H1 (cell line): Measurements from ENCODE around the gene ZNF581. TPM values are rescaled to one million over a fixed set of nuclear protein-coding genes. Genes with fewer than 3 reads are reported as not detected.

ENCODE experiments used
- CTCF ChIA-PET: fragments of 300-600 bp; sonication (Branson Sonifier 250); formaldehyde crosslinking; loops from one replicate; lab custom pipeline; 2021; ENCODE audit not compliant: partially characterized antibody; lab: Charles Lee
- POLR2A ChIA-PET: fragments of 300-600 bp; sonication (Branson Sonifier 250); formaldehyde crosslinking; loops from one replicate; lab custom pipeline; 2021; ENCODE audit warnings: inconsistent platforms; ENCODE audit not compliant: partially characterized antibody; lab: Charles Lee
- DNase-seq, 2 experiments: peaks; one replicate each; pipeline versions ENCODE4 v3.0.0 to v3.0.0-alpha.2; 2010 to 2022; ENCODE audit warnings: low spot score in 2 of 2, low read depth in 1 of 2, mixed read lengths in 1 of 2
- FAIRE-seq: peaks from 2 replicates; lab custom pipeline; 2011; peaks lifted over from hg19 to GRCh38; lab: Jason Lieb, UNC
- H2AFZ ChIP-seq: 2 replicates; pipeline ENCODE4 v1.8.1; 2012; ENCODE audit warnings: low read length, inconsistent platforms
- H2AK5ac ChIP-seq: 2 replicates; pipeline ENCODE4 v1.6.1; 2013; ENCODE audit warnings: low read depth, low read length
- H2BK120ac ChIP-seq: replicated peaks from 2 replicates; pipeline ENCODE3; 2013; ENCODE audit warnings: low read depth, low read length, inconsistent platforms
- H2BK12ac ChIP-seq: 2 replicates; pipeline ENCODE4 v1.6.1; 2013; ENCODE audit warnings: low read depth, low read length
- H2BK15ac ChIP-seq: 2 replicates; pipeline ENCODE4 v1.6.1; 2013; ENCODE audit warnings: low read length
- H2BK20ac ChIP-seq: 2 replicates; pipeline ENCODE4 v1.6.1; 2013; ENCODE audit warnings: low read length
- H2BK5ac ChIP-seq: 2 replicates; pipeline ENCODE4 v1.6.1; 2013; ENCODE audit warnings: low read depth, low read length
- H3K14ac ChIP-seq: 2 replicates; pipeline ENCODE4 v1.6.1; 2013; ENCODE audit warnings: inconsistent platforms; ENCODE audit not compliant: insufficient read length
- H3K18ac ChIP-seq: 2 replicates; pipeline ENCODE4 v1.6.1; 2013; ENCODE audit warnings: low read length; ENCODE audit errors: extremely low read depth
- H3K23ac ChIP-seq: 2 replicates; pipeline ENCODE4 v1.6.1; 2013; ENCODE audit warnings: inconsistent platforms; ENCODE audit not compliant: insufficient read length
- H3K23me2 ChIP-seq: 2 replicates; pipeline ENCODE4 v1.6.1; 2013; ENCODE audit warnings: low read depth, low read length
- H3K27ac ChIP-seq: 2 replicates; pipeline ENCODE4 v1.6.1; 2011; ENCODE audit warnings: low read depth, low read length, inconsistent platforms
- H3K27me3 ChIP-seq, 4 experiments: replicated peaks in 1 of 4; 1 replicate in 1 of 4; 2 replicates in 3 of 4; pipeline versions ENCODE4 v1.6.1 to v1.8.1; 2011 to 2013; ENCODE audit warnings: low read length in 3 of 4, mild to moderate bottlenecking in 3 of 4, inconsistent platforms in 2 of 4, mixed read lengths in 2 of 4, moderate library complexity in 1 of 4; ENCODE audit not compliant: control insufficient read depth in 3 of 4, insufficient read depth in 3 of 4; ENCODE audit errors: extremely low read depth in 1 of 4
- H3K36me3 ChIP-seq, 4 experiments: 2 replicates each; pipeline versions ENCODE4 v1.6.1 to v1.8.1; 2011 to 2013; ENCODE audit warnings: mild to moderate bottlenecking in 4 of 4, low read length in 3 of 4, moderate library complexity in 2 of 4, control low read depth in 1 of 4, inconsistent platforms in 1 of 4; ENCODE audit not compliant: insufficient read depth in 4 of 4, control insufficient read depth in 2 of 4
- H3K4ac ChIP-seq: replicated peaks from 2 replicates; pipeline ENCODE3; 2013; ENCODE audit warnings: low read length, low read depth, mixed read lengths, inconsistent platforms; ENCODE audit not compliant: insufficient read length
- H3K4me1 ChIP-seq, 4 experiments: replicated peaks in 1 of 4; 1 replicate in 1 of 4; 2 replicates in 3 of 4; pipeline versions ENCODE4 v1.6.1 to v1.8.1; 2011 to 2013; ENCODE audit warnings: low read length in 3 of 4, inconsistent platforms in 2 of 4, mixed read lengths in 1 of 4; ENCODE audit not compliant: insufficient read depth in 4 of 4, control insufficient read depth in 3 of 4
- H3K4me2 ChIP-seq, 2 experiments: 2 replicates each; pipeline versions ENCODE4 v1.6.1 to v1.8.1; 2011 to 2013; ENCODE audit warnings: low read depth in 2 of 2, low read length in 2 of 2, control low read depth in 1 of 2, inconsistent platforms in 1 of 2, mild to moderate bottlenecking in 1 of 2; ENCODE audit not compliant: insufficient read depth in 1 of 2
- H3K4me3 ChIP-seq, 4 experiments: fragments of 200-600, 300-600 bp in 1 of 4; sonication (generic), shearing (Covaris generic), sonication (Bioruptor Twin) in 1 of 4; 2 replicates each; pipeline versions ENCODE4 v1.5.1 to v1.8.1; 2011 to 2016; ENCODE audit warnings: low read length in 4 of 4, low read depth in 3 of 4, control low read depth in 2 of 4, inconsistent platforms in 2 of 4, mild to moderate bottlenecking in 2 of 4, mixed read lengths in 1 of 4, moderate library complexity in 1 of 4; ENCODE audit not compliant: insufficient read depth in 2 of 4; ENCODE audit errors: extremely low read depth in 1 of 4
- H3K56ac ChIP-seq: replicated peaks from 2 replicates; pipeline ENCODE3; 2013; ENCODE audit warnings: low read depth, mild to moderate bottlenecking, mixed read lengths, low read length, inconsistent platforms; ENCODE audit not compliant: insufficient read length
- H3K79me1 ChIP-seq: 2 replicates; pipeline ENCODE4 v1.6.1; 2013; ENCODE audit warnings: low read depth, low read length, control low read depth
- H3K79me2 ChIP-seq, 2 experiments: 2 replicates each; pipeline versions ENCODE4 v1.6.1 to v1.8.1; 2012 to 2013; ENCODE audit warnings: low read length in 2 of 2, mild to moderate bottlenecking in 2 of 2, inconsistent platforms in 1 of 2; ENCODE audit not compliant: insufficient read depth in 2 of 2, control insufficient read depth in 1 of 2
- H3K9ac ChIP-seq, 4 experiments: replicated peaks in 1 of 4; 1 replicate in 1 of 4; 2 replicates in 3 of 4; pipeline versions ENCODE4 v1.6.1 to v1.8.1; 2011 to 2013; ENCODE audit warnings: low read depth in 3 of 4, low read length in 3 of 4, control low read depth in 2 of 4, mild to moderate bottlenecking in 2 of 4, moderate library complexity in 2 of 4, inconsistent platforms in 1 of 4; ENCODE audit errors: extremely low read depth in 1 of 4
- H3K9me3 ChIP-seq, 2 experiments: 2 replicates each; pipeline versions ENCODE4 v1.6.1 to v1.8.1; 2012 to 2013; ENCODE audit warnings: mild to moderate bottlenecking in 2 of 2, moderate library complexity in 2 of 2, control low read depth in 1 of 2, inconsistent platforms in 1 of 2, low read depth in 1 of 2, low read length in 1 of 2, mixed read lengths in 1 of 2; ENCODE audit not compliant: insufficient read depth in 2 of 2
- H4K20me1 ChIP-seq, 2 experiments: replicated peaks in 1 of 2; 2 replicates each; pipeline versions ENCODE3 to v1.8.1; 2011 to 2013; ENCODE audit warnings: inconsistent platforms in 2 of 2, low read length in 2 of 2, mild to moderate bottlenecking in 1 of 2; ENCODE audit not compliant: insufficient read depth in 2 of 2, control insufficient read depth in 1 of 2
- H4K5ac ChIP-seq: 2 replicates; pipeline ENCODE4 v1.6.1; 2013; ENCODE audit warnings: low read length, low read depth, mixed read lengths, inconsistent platforms; ENCODE audit not compliant: insufficient read length
- H4K8ac ChIP-seq: 2 replicates; pipeline ENCODE4 v1.8.0; 2013; ENCODE audit warnings: mild to moderate bottlenecking, moderate library complexity, low read length, inconsistent platforms; ENCODE audit not compliant: insufficient read depth; ENCODE audit errors: extremely low read depth
- H4K91ac ChIP-seq: replicated peaks from 2 replicates; pipeline ENCODE3; 2013; ENCODE audit warnings: low read length, mixed read lengths, inconsistent platforms; ENCODE audit not compliant: insufficient read length
- BACH1 ChIP-seq: IDR thresholded peaks from 2 replicates; pipeline ENCODE4 v1.6.1; 2012; ENCODE audit warnings: low read length, improper control_type of control experiment
- CEBPB ChIP-seq: IDR thresholded peaks from 2 replicates; pipeline ENCODE4 v1.6.1; 2012; ENCODE audit warnings: low read depth, low read length
- CHD2 ChIP-seq: IDR thresholded peaks from 2 replicates; pipeline ENCODE4 v1.6.1; 2012; ENCODE audit warnings: low read length, improper control_type of control experiment
- CREB1 ChIP-seq: IDR thresholded peaks from 2 replicates; pipeline ENCODE4 v1.6.1; 2012; ENCODE audit warnings: inconsistent platforms
- FOSL1 ChIP-seq: IDR thresholded peaks from 2 replicates; pipeline ENCODE4 v1.6.1; 2011; ENCODE audit warnings: mild to moderate bottlenecking, low read depth, low read length, moderate library complexity; ENCODE audit not compliant: insufficient read depth
- JUN ChIP-seq: IDR thresholded peaks from 2 replicates; pipeline ENCODE4 v1.6.1; 2011; ENCODE audit warnings: low read depth, mild to moderate bottlenecking, improper control_type of control experiment, low read length
- MAX ChIP-seq: IDR thresholded peaks from 2 replicates; pipeline ENCODE4 v1.6.1; 2012; ENCODE audit warnings: inconsistent platforms
- POLR2AphosphoS5 ChIP-seq: IDR thresholded peaks from 2 replicates; pipeline ENCODE4 v1.6.1; 2011; ENCODE audit warnings: low read depth, low read length
- RAD21 ChIP-seq, 2 experiments: IDR thresholded peaks in 1 of 2; conservative IDR thresholded peaks in 1 of 2; 2 replicates each; pipeline ENCODE4 v1.6.1; 2011; ENCODE audit warnings: low read depth in 2 of 2, low read length in 2 of 2, improper control_type of control experiment in 1 of 2, inconsistent platforms in 1 of 2, mild to moderate bottlenecking in 1 of 2, moderate library complexity in 1 of 2
- RBBP5 ChIP-seq: IDR thresholded peaks from 2 replicates; pipeline ENCODE4 v1.7.1; 2012; ENCODE audit warnings: low read depth, mild to moderate bottlenecking, inconsistent platforms, low read length, moderate library complexity, borderline replicate concordance
- SIRT6 ChIP-seq: IDR thresholded peaks from one replicate; pipeline ENCODE4 v1.7.1; 2012; ENCODE audit warnings: low read length, inconsistent platforms
- SP1 ChIP-seq: IDR thresholded peaks from 2 replicates; pipeline ENCODE4 v1.6.1; 2011; ENCODE audit warnings: low read depth, low read length
- SP4 ChIP-seq: IDR thresholded peaks from 2 replicates; pipeline ENCODE4 v1.6.1; 2012; ENCODE audit warnings: low read length, inconsistent platforms
- WGBS, 2 experiments: shearing (Covaris generic) in 1 of 2; methylation state at CpG; one replicate each; pipeline versions ENCODE4 v1.1.6 to v1.1.7; 2013 to 2015; ENCODE audit warnings: low lambda C conversion rate in 2 of 2, mixed read lengths in 2 of 2, inconsistent platforms in 1 of 2, low coverage in 1 of 2, missing lambda C conversion rate in 1 of 2; ENCODE audit not compliant: insufficient replicate concordance in 2 of 2, insufficient coverage in 1 of 2, insufficient read length in 1 of 2; ENCODE audit errors: extremely low coverage in 1 of 2, missing lambda C conversion rate in 1 of 2; 5-methylcytosine and 5-hydroxymethylcytosine counted together
- polyA plus RNA-seq, 7 experiments: library from polyadenylated mRNA; depleted of rRNA in 3 of 7; stranded (reverse) in 5 of 7; unstranded in 2 of 7; fragments of >200 nt in 5 of 7; fragments of 200-250 nt in 2 of 7; gene quantifications; 1 replicate in 5 of 7; 2 replicates in 1 of 7; 4 replicates in 1 of 7; pipeline versions ENCODE4 v1.2.1 to v1.2.3, GENCODE V29; 2011 to 2013; ENCODE audit warnings: missing spikeins in 2 of 7, mixed read lengths in 2 of 7
- total RNA-seq: library from RNA; stranded (reverse); fragmentation: NEBNext Ultra II Directional; extraction: Animal tissue kit (Norgen Biotek cat#: 25700); gene quantifications from 2 replicates; pipeline ENCODE4 v1.2.1, GENCODE V29; 2021

Gene ZNF581
- total and polyA plus RNA-seq, 2 of the 8 experiments (the other 6 are each of a cell fraction or from before 2014, with no cell fraction given), result 73.0 to 76.1 TPM

DNA sequence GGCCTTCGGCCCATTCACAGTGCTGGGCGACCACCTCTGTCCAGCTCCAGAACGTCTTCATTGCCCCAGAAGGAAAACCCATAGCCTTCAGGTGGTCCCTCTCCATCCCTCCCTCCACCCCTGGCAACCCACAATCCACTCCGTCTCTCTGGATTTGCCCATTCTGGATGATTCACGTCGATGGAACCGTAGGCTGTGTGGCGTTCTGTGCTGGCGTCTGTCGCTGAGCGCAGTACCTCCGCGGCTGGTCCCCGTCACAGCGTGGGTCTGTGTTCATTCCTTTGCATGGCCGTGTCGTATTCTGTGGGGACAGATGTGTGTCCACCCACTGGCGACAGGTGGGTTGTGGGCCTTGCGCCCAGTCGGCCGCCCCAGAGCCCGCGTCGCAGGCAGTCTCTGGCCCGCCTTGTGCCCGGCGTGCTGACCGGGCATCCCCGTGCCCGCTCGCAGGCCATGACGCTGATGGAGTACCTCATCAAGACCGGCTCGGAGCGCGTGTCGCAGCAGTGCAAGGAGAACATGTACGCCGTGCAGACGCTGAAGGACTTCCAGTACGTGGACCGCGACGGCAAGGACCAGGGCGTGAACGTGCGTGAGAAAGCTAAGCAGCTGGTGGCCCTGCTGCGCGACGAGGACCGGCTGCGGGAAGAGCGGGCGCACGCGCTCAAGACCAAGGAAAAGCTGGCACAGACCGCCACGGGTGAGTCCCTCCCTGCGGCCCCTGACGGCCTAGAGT lies 41.7 kb downstream of the ZNF581 start:
- FAIRE-seq, result no peak
- Histone ChIP-seq H3K23me2 (no peaks in the 10 kb centered on the region), H3K79me2 (peaks cover 0 to 36% of the 10 kb centered on the region in 2 experiments; a peak in 2 of 4 replicates), H3K27me3 (no peaks in the 10 kb centered on the region; a peak in 1 of 7 replicates), H3K79me1 (peaks cover 13% of the 10 kb centered on the region), H3K4me1 (no peaks in the 10 kb centered on the region), H4K20me1 (peaks cover 8 to 35% of the 10 kb centered on the region in 2 experiments), H3K4me2 (no peak overlapping the region), H2AK5ac (no peak overlapping the region), H3K27ac (no peak overlapping the region), H3K4me3 (no peak overlapping the region), H4K5ac (no peak overlapping the region), H4K8ac (peak overlapping the region; percentile 0; the same call in 1 of the 2 replicates), H4K91ac (no peak overlapping the region), H2BK5ac (no peak overlapping the region), H3K56ac (no peak overlapping the region), H3K14ac (no peak overlapping the region), H3K9ac (no peak overlapping the region), H2BK20ac (no peak overlapping the region), H2AFZ (no peak overlapping the region), H2BK12ac (no peak overlapping the region), H3K4ac (no peak overlapping the region), H3K9me3 (no peaks in the 10 kb centered on the region), H2BK15ac (no peak overlapping the region), H3K23ac (no peak overlapping the region), H3K36me3 (peaks cover 0 to 31% (median 16%) of the 10 kb centered on the region in 4 experiments; a peak in 6 of 8 replicates), H3K18ac (no peak overlapping the region), H2BK120ac (no peak overlapping the region)
- ChIA-PET CTCF (interaction anchor here (1.7 kb wide), 1 partner anchor 13 kb away, joined by 4 read pairs; no protein-coding TSS in a partner anchor), POLR2A (interaction anchor here (1.1 to 1.8 kb wide), 4 partner anchors 9 to 38 kb away, joined by 3 to 4 read pairs (median 4); no protein-coding TSS in a partner anchor)
- WGBS, 2 experiments, result 92% methylated on average over 52 of the region's 60 CpGs; no CpG with 5 or more reads in 1 of the 2 experiments
- DNase-seq, result no peak
- TF ChIP-seq CHD2 (no peak), MAX (no peak), BACH1 (no peak), RAD21 (IDR thresholded peaks at IDR 0.05 in 1 of 2, conservative IDR thresholded peaks at IDR 0.05 in 1 of 2; ENCODE audit: low read depth in 2 of 2, low read length in 2 of 2) (no peak), RBBP5 (no peak), POLR2AphosphoS5 (no peak), CEBPB (no peak), SIRT6 (no peak), FOSL1 (no peak), CREB1 (no peak), SP1 (no peak), JUN (no peak), SP4 (no peak)
